B cell (primary cell): Measurements from ENCODE around the gene COG7. TPM values are rescaled to one million over a fixed set of nuclear protein-coding genes. Genes with fewer than 3 reads are reported as not detected.
"Not testable (repeated sequence)": the region's sequence is repeated elsewhere in the genome, so short reads cannot be mapped to it uniquely, and the experiment has no call there.

Source experiments
- ATAC-seq: fragments of 200-7000 bp; cut with Tn5 transposase; one replicate; pipeline ENCODE4 v1.10.0; 2021; ENCODE audit warnings: low read depth, mild to moderate bottlenecking, moderate number of reproducible peaks, moderate library complexity
- CTCF ChIA-PET: fragments of 350-600 bp; sonication (Branson Sonifier 250); formaldehyde crosslinking; loops from one replicate; lab custom pipeline; 2021; ENCODE audit warnings: antibody characterized with exemption, inconsistent platforms; lab: Charles Lee
- POLR2A ChIA-PET: fragments of 350-600 bp; sonication (Branson Sonifier 250); formaldehyde crosslinking; loops from one replicate; lab custom pipeline; 2021; ENCODE audit warnings: antibody characterized with exemption; lab: Charles Lee
- DNase-seq: peaks from one replicate; pipeline ENCODE4 v3.0.0; 2013
- H2AFZ ChIP-seq: 2 replicates; pipeline ENCODE4 v1.6.1; 2012; ENCODE audit warnings: mild to moderate bottlenecking, low read depth, low read length; ENCODE audit not compliant: insufficient read depth, poor library complexity, severe bottlenecking
- H3K27ac ChIP-seq, 2 donors: 1 replicate in 1 of 2; 2 replicates in 1 of 2; pipeline ENCODE4 v1.5.1; 2012 to 2013; ENCODE audit warnings: low read length in 2 of 2, mild to moderate bottlenecking in 2 of 2, moderate library complexity in 1 of 2
- H3K27me3 ChIP-seq, 4 experiments: fragments of 200-600 bp in 1 of 4; sonication (generic) in 1 of 4; replicated peaks in 1 of 4; 1 replicate in 2 of 4; 2 replicates in 2 of 4; pipeline versions ENCODE4 v1.6.1 to v1.7.0; 2013 to 2016; ENCODE audit warnings: low read length in 3 of 4, mild to moderate bottlenecking in 2 of 4, mixed read lengths in 1 of 4, moderate library complexity in 1 of 4; ENCODE audit not compliant: insufficient read depth in 4 of 4, control insufficient read depth in 3 of 4; ENCODE audit errors: control extremely low read depth in 1 of 4
- H3K36me3 ChIP-seq, 2 experiments: replicated peaks in 1 of 2; 1 replicate in 1 of 2; 2 replicates in 1 of 2; pipeline versions ENCODE4 v1.6.1 to v1.7.1; 2013; ENCODE audit warnings: low read length in 1 of 2; ENCODE audit not compliant: insufficient read depth in 2 of 2, control insufficient read depth in 1 of 2; ENCODE audit errors: control extremely low read depth in 1 of 2, extremely low read depth in 1 of 2
- H3K4me1 ChIP-seq, 2 donors: fragments of 200-600 bp in 1 of 2; sonication (generic) in 1 of 2; 1 replicate in 1 of 2; 2 replicates in 1 of 2; pipeline versions ENCODE4 v1.5.1 to v1.6.1; 2013 to 2017; ENCODE audit warnings: low read length in 2 of 2; ENCODE audit not compliant: control insufficient read depth in 2 of 2, insufficient read depth in 2 of 2
- H3K4me2 ChIP-seq: replicated peaks from 2 replicates; pipeline ENCODE3; 2012; ENCODE audit warnings: mild to moderate bottlenecking, low read depth, low read length; ENCODE audit not compliant: poor library complexity, severe bottlenecking
- H3K4me3 ChIP-seq, 5 experiments: fragments of 200-600 bp in 1 of 5; sonication (generic) in 1 of 5; 1 replicate in 3 of 5; 2 replicates in 2 of 5; pipeline versions ENCODE4 v1.5.1 to v1.7.0; 2011 to 2016; ENCODE audit warnings: low read length in 4 of 5, mild to moderate bottlenecking in 4 of 5, low read depth in 2 of 5, control low read depth in 1 of 5, moderate library complexity in 1 of 5; ENCODE audit not compliant: insufficient read depth in 1 of 5; ENCODE audit errors: control extremely low read depth in 1 of 5, extremely low read depth in 1 of 5
- H3K79me2 ChIP-seq: fragments of 200-600 bp; sonication (generic); one replicate; pipeline ENCODE4 v1.6.0; 2016; ENCODE audit warnings: low read length; ENCODE audit not compliant: control insufficient read depth, insufficient read depth
- H3K9ac ChIP-seq: fragments of 200-600 bp; sonication (generic); 2 replicates; pipeline ENCODE4 v1.6.1; 2017; ENCODE audit warnings: mild to moderate bottlenecking, low read length, moderate library complexity
- H3K9me3 ChIP-seq, 3 donors: one replicate each; pipeline versions ENCODE4 v1.6.1 to v1.7.1; 2013; ENCODE audit warnings: low read length in 2 of 3; ENCODE audit not compliant: control insufficient read depth in 2 of 3, insufficient read depth in 1 of 3; ENCODE audit errors: control extremely low read depth in 1 of 3
- H4K20me1 ChIP-seq: 2 replicates; pipeline ENCODE4 v1.6.0; 2012; ENCODE audit warnings: mild to moderate bottlenecking, low read length; ENCODE audit not compliant: insufficient read depth, control insufficient read depth, poor library complexity, severe bottlenecking
- H3K27ac Mint-ChIP-seq: one replicate; pipeline ENCODE4 v1.8.0; 2021; ENCODE audit warnings: mixed read lengths
- H3K27me3 Mint-ChIP-seq: one replicate; pipeline ENCODE4 v1.8.0; 2021; ENCODE audit warnings: mixed read lengths
- H3K4me1 Mint-ChIP-seq: one replicate; pipeline ENCODE4 v1.8.0; 2021; ENCODE audit warnings: mixed read lengths
- H3K4me3 Mint-ChIP-seq: one replicate; pipeline ENCODE4 v1.8.0; 2021; ENCODE audit warnings: mixed read lengths
- H3K9me3 Mint-ChIP-seq: one replicate; pipeline ENCODE4 v1.8.0; 2022; ENCODE audit warnings: mixed read lengths; ENCODE audit not compliant: insufficient read depth
- EZH2 ChIP-seq: IDR thresholded peaks from 2 replicates; pipeline ENCODE4 v1.6.1; 2012; ENCODE audit warnings: borderline replicate concordance, low read depth, mild to moderate bottlenecking, moderate library complexity, low read length; ENCODE audit not compliant: insufficient read depth, poor library complexity, severe bottlenecking
- WGBS: methylation state at CpG from one replicate; pipeline ENCODE4 v1.1.5; 2013; ENCODE audit warnings: missing lambda C conversion rate; ENCODE audit not compliant: insufficient coverage; 5-methylcytosine and 5-hydroxymethylcytosine counted together
- intact Hi-C: fragments of 100-400 bp; cut with micrococcal nuclease; formaldehyde crosslinking; loops from one replicate; pipeline ENCODE4 v1.10.0; 2022
- polyA plus RNA-seq: library from polyadenylated mRNA; depleted of rRNA; stranded (reverse); fragments of >200 nt; gene quantifications from 2 replicates; pipeline ENCODE4 v1.2.3, GENCODE V29; 2012
- total RNA-seq, 2 donors: library from RNA; stranded (reverse); fragments of 120-200 nt in 1 of 2; gene quantifications; 1 replicate in 1 of 2; 2 replicates in 1 of 2; pipeline versions ENCODE4 v1.2.3 to v1.2.4, GENCODE V29; 2013 to 2022
- TF ChIP-seq, protein P1 (sequence below): fragments of 200-600 bp; IDR thresholded peaks from one replicate; pipeline ENCODE4 v1.8.0; 2022; ENCODE audit warnings: antibody characterized with exemption, mild to moderate bottlenecking

Gene COG7
- total and polyA plus RNA-seq, 2 donors (not counting 1 experiment from before 2014, with no cell fraction given), result 21.3 to 37.8 TPM

DNA sequence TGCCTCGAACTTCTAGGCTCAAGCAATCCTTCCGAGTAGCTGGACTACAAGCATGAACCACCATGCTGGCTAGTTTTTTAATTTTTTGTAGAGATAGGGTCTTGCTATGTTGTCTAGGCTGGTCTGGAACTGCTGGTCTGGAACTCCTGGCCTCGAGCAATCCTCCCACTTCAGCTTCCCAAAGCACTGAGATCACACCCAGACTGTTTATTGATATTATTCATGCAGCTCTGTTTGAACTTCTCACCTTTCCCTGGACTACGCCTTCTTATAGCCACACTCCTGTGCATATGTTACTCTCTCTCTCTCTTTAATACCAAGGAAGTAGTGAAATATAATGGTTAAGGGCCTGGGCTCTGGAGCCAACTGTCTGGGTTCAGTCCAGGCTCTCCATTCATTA, 4.6 kb downstream of the COG7 start:
- Mint-ChIP-seq H3K27me3 (no peaks in the 10 kb centered on the region), H3K4me1 (peaks cover 23% of the 10 kb centered on the region), H3K27ac (no peak overlapping the region), H3K4me3 (no peak overlapping the region), H3K9me3 (no peaks in the 10 kb centered on the region)
- no peak for TF ChIP-seq EZH2
- TF ChIP-seq, protein P1, sequence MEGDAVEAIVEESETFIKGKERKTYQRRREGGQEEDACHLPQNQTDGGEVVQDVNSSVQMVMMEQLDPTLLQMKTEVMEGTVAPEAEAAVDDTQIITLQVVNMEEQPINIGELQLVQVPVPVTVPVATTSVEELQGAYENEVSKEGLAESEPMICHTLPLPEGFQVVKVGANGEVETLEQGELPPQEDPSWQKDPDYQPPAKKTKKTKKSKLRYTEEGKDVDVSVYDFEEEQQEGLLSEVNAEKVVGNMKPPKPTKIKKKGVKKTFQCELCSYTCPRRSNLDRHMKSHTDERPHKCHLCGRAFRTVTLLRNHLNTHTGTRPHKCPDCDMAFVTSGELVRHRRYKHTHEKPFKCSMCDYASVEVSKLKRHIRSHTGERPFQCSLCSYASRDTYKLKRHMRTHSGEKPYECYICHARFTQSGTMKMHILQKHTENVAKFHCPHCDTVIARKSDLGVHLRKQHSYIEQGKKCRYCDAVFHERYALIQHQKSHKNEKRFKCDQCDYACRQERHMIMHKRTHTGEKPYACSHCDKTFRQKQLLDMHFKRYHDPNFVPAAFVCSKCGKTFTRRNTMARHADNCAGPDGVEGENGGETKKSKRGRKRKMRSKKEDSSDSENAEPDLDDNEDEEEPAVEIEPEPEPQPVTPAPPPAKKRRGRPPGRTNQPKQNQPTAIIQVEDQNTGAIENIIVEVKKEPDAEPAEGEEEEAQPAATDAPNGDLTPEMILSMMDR, result no peak
- ChIA-PET POLR2A (no interaction called here), CTCF (interaction anchor here (7.2 kb wide), 1 partner anchor 13 kb away, joined by 36 read pairs; no protein-coding TSS in a partner anchor)
- WGBS, result 83% methylated on average over 2 of the region's 4 CpGs
- Histone ChIP-seq H3K27ac (no peak overlapping the region), H3K4me1 (peaks cover 10% of the 10 kb centered on the region in 2 donors), H3K27me3 (no peaks in the 10 kb centered on the region), H4K20me1 (no peaks in the 10 kb centered on the region), H2AFZ (no peak overlapping the region), H3K4me2 (no peak overlapping the region), H3K4me3 (no peak overlapping the region), H3K9ac (no peak overlapping the region), H3K36me3 (peaks cover 0 to 13% of the 10 kb centered on the region in 2 experiments), H3K79me2 (peaks cover 35% of the 10 kb centered on the region), H3K9me3 (no peaks in the 10 kb centered on the region)
- no peak for DNase-seq
- no peak for ATAC-seq
- intact Hi-C loops, result no loop called here

DNA sequence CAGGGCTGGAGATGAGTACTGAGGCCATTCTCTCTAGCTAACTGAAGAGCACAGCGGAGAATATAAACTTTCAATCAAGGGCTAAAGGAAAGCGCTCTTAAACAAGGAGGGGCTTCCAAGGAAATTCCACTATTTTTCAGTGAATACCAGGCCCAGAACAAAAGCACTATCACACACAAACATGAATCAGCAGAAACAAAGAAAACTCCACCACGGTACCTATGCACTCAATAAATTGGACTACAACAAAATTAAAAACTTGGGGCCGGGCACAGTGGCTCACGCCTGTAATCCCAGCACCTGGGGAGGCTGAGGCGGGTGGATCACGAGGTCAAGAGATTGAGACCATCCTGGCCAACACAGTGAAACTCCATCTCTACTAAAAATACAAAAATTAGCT, 15.4 kb downstream of the COG7 start:
- H3K4me1 Mint-ChIP-seq, H3K79me2 ChIP-seq, H2AFZ ChIP-seq, H3K4me3 Mint-ChIP-seq, H3K9ac ChIP-seq, H3K27ac Mint-ChIP-seq, DNase-seq, H3K27me3 Mint-ChIP-seq, ATAC-seq, H3K4me2 ChIP-seq, H3K4me1 ChIP-seq, H3K9me3 ChIP-seq, H3K27me3 ChIP-seq, H3K9me3 Mint-ChIP-seq, POLR2A ChIA-PET, H3K27ac ChIP-seq, H3K4me3 ChIP-seq, H4K20me1 ChIP-seq: not testable (repeated sequence)
- CTCF ChIA-PET, result interaction anchor here (0.8 to 7.7 kb wide), 4 partner anchors 10 to 256 kb away, joined by 4 to 118 read pairs (median 34); partner anchors contain the start of gene SCNN1G
- intact Hi-C loops, result loop anchor here (10.0 kb wide), 3 partner anchors 1733 to 1883 kb away; no protein-coding TSS in a partner anchor
- H3K36me3 ChIP-seq, result peaks cover 4 to 37% of the 10 kb centered on the region in 2 experiments
- 98% methylated on average over 6 of the region's 7 CpGs for WGBS
